GM23338 (cell line): Measurements from ENCODE around the gene FOXM1. TPM values are rescaled to one million over a fixed set of nuclear protein-coding genes. Genes with fewer than 3 reads are reported as not detected.

ENCODE experiments used
- ATAC-seq: fragments of 200-7000 bp; cut with Tn5 transposase; 3 replicates; pipeline ENCODE4 v1.9.1; 2020
- DNase-seq: peaks from one replicate; pipeline ENCODE4 v3.0.0-alpha.2; 2015; ENCODE audit warnings: low spot score
- H2AFZ ChIP-seq: fragments of 200-600 bp; sonication (generic); 2 replicates; pipeline ENCODE4 v1.8.0; 2016; ENCODE audit warnings: antibody characterized with exemption, mild to moderate bottlenecking, moderate library complexity
- H3F3A ChIP-seq: fragments of 200-600 bp; sonication (generic); replicated peaks from 2 replicates; pipeline ENCODE4 v1.8.0; 2017; ENCODE audit warnings: antibody characterized with exemption, mixed run types, low read depth
- H3K27ac ChIP-seq: fragments of 200-600 bp; sonication (generic); 2 replicates; pipeline ENCODE4 v1.6.1; 2016; ENCODE audit warnings: low read depth
- H3K27me3 ChIP-seq: fragments of 200-600 bp; sonication (generic); 2 replicates; pipeline ENCODE4 v1.8.0; 2016; ENCODE audit warnings: mild to moderate bottlenecking, mixed run types, moderate library complexity; ENCODE audit not compliant: insufficient read depth
- H3K36me3 ChIP-seq: fragments of 200-600 bp; sonication (generic); 2 replicates; pipeline ENCODE4 v1.8.0; 2016; ENCODE audit warnings: mild to moderate bottlenecking; ENCODE audit not compliant: insufficient read depth
- H3K4me1 ChIP-seq: fragments of 200-600 bp; sonication (generic); 2 replicates; pipeline ENCODE4 v1.8.0; 2016; ENCODE audit warnings: mild to moderate bottlenecking, moderate library complexity; ENCODE audit not compliant: insufficient read depth
- H3K4me2 ChIP-seq: fragments of 200-600 bp; sonication (generic); 2 replicates; pipeline ENCODE4 v1.7.1; 2017; ENCODE audit warnings: mixed run types
- H3K4me3 ChIP-seq: fragments of 200-600 bp; sonication (generic); 2 replicates; pipeline ENCODE4 v1.6.1; 2016; ENCODE audit warnings: mixed run types
- H3K79me2 ChIP-seq: fragments of 200-600 bp; sonication (generic); replicated peaks from 2 replicates; pipeline ENCODE4 v1.8.0; 2017; ENCODE audit warnings: mild to moderate bottlenecking; ENCODE audit not compliant: insufficient read depth
- H3K9me2 ChIP-seq: fragments of 200-600 bp; sonication (generic); 2 replicates; pipeline ENCODE4 v1.8.0; 2017; ENCODE audit not compliant: insufficient read depth
- H4K20me1 ChIP-seq: fragments of 200-600 bp; sonication (generic); replicated peaks from 2 replicates; pipeline ENCODE4 v1.8.0; 2017; ENCODE audit warnings: mild to moderate bottlenecking; ENCODE audit not compliant: insufficient read depth
- H3K27ac Mint-ChIP-seq: 2 replicates; pipeline ENCODE4 v1.8.0; 2020; ENCODE audit warnings: inconsistent platforms, mild to moderate bottlenecking, moderate library complexity, mixed read lengths
- H3K27me3 Mint-ChIP-seq: 3 replicates; pipeline ENCODE4 v1.8.0; 2022; ENCODE audit warnings: low read depth, mild to moderate bottlenecking, moderate library complexity, mixed read lengths, inconsistent platforms; ENCODE audit not compliant: insufficient read depth, poor library complexity
- H3K36me3 Mint-ChIP-seq: 3 replicates; pipeline ENCODE4 v1.8.0; 2021; ENCODE audit warnings: low read depth, mild to moderate bottlenecking, inconsistent platforms, moderate library complexity, mixed read lengths
- H3K4me1 Mint-ChIP-seq: 3 replicates; pipeline ENCODE4 v1.8.0; 2020; ENCODE audit warnings: mild to moderate bottlenecking, inconsistent platforms, mixed read lengths
- H3K4me3 Mint-ChIP-seq: 3 replicates; pipeline ENCODE4 v1.8.0; 2021; ENCODE audit warnings: moderate library complexity, mild to moderate bottlenecking, inconsistent platforms, mixed read lengths
- H3K9me3 Mint-ChIP-seq: 3 replicates; pipeline ENCODE4 v1.8.0; 2020; ENCODE audit warnings: moderate library complexity, mild to moderate bottlenecking, inconsistent platforms, mixed read lengths
- CREB1 ChIP-seq: fragments of 250-450 bp; sonication (Bioruptor Pico); IDR thresholded peaks from 2 replicates; pipeline ENCODE4 v1.5.0; 2020; ENCODE audit warnings: low read depth, mild to moderate bottlenecking, moderate library complexity
- ETS1 ChIP-seq: IDR thresholded peaks from 2 replicates; pipeline ENCODE4 v1.6.1; 2016; ENCODE audit warnings: antibody characterized with exemption
- EZH2 ChIP-seq: fragments of 200-600 bp; sonication (generic); IDR thresholded peaks from one replicate; pipeline ENCODE4 v1.8.0; 2017; ENCODE audit warnings: antibody characterized with exemption, mild to moderate bottlenecking, low read depth; ENCODE audit not compliant: unreplicated experiment
- EZH2phosphoT487 ChIP-seq: fragments of 200-600 bp; sonication (generic); IDR thresholded peaks from one replicate; pipeline ENCODE4 v1.8.1; 2018; ENCODE audit warnings: antibody characterized with exemption; ENCODE audit not compliant: unreplicated experiment
- JUNB ChIP-seq: IDR thresholded peaks from one replicate; pipeline ENCODE4 v1.6.1; 2016; ENCODE audit warnings: antibody characterized with exemption; ENCODE audit not compliant: unreplicated experiment
- NANOG ChIP-seq: IDR thresholded peaks from 2 replicates; pipeline ENCODE4 v1.6.1; 2016; ENCODE audit warnings: antibody characterized with exemption, borderline replicate concordance
- POLR2AphosphoS5 ChIP-seq: IDR thresholded peaks from 2 replicates; pipeline ENCODE4 v1.6.1; 2016; ENCODE audit warnings: antibody characterized with exemption, low read depth
- STAT1 ChIP-seq: IDR thresholded peaks from one replicate; pipeline ENCODE4 v1.6.1; 2016; ENCODE audit warnings: antibody characterized with exemption; ENCODE audit not compliant: unreplicated experiment
- ZNF114 ChIP-seq: fragments of 250-450 bp; sonication (Bioruptor Pico); IDR thresholded peaks from 2 replicates; pipeline ENCODE4 v1.5.0; 2020; ENCODE audit warnings: mild to moderate bottlenecking, moderate library complexity
- ZNF331 ChIP-seq: fragments of 250-450 bp; sonication (Bioruptor Pico); IDR thresholded peaks from 2 replicates; pipeline ENCODE4 v1.5.0; 2020; ENCODE audit warnings: low read depth, mild to moderate bottlenecking, moderate library complexity
- polyA plus RNA-seq: library from polyadenylated mRNA; unstranded; fragments of >200 nt; fragmentation: Nextera tagmentation; extraction: Ambion mirVana; gene quantifications from 2 replicates; pipeline ENCODE4 v1.2.1, GENCODE V29; 2016
- total RNA-seq: library from RNA; depleted of rRNA; stranded (reverse); fragments of >200 nt; shearing (Covaris generic); gene quantifications from 2 replicates; pipeline ENCODE4 v1.2.3, GENCODE V29; 2014
- TF ChIP-seq, protein P1 (sequence below): fragments of 250-450 bp; sonication (Bioruptor Pico); IDR thresholded peaks from 2 replicates; pipeline ENCODE4 v1.5.0; 2020; ENCODE audit warnings: mild to moderate bottlenecking, moderate library complexity
- TF ChIP-seq, protein P2 (sequence below), 2 experiments: fragments of 200-600 bp in 1 of 2; sonication (generic) in 1 of 2; conservative IDR thresholded peaks; 2 replicates each; pipeline versions ENCODE4 v1.5.1 to v1.6.1; 2016 to 2017; ENCODE audit warnings: antibody characterized with exemption in 2 of 2, low read depth in 2 of 2, mild to moderate bottlenecking in 2 of 2, moderate library complexity in 1 of 2

The FOXM1 gene
- total and polyA plus RNA-seq, 2 experiments from 2014 or later = 31.0 to 98.1 TPM

GRCh38 chr12:2890001-2890387 is 13.0 kb upstream of the FOXM1 start:
- Histone ChIP-seq H3K4me3 (peak overlapping the region; percentile 90), H2AFZ (peak overlapping the region; percentile 96), H3K4me2 (peak overlapping the region; percentile 90), H3K4me1 (peaks cover 4% of the 10 kb centered on the region), H3K27ac (peak overlapping the region; percentile 90), H3K79me2 (peaks cover 25% of the 10 kb centered on the region), H3K9me2 (no peaks in the 10 kb centered on the region), H3F3A (peaks cover 27% of the 10 kb centered on the region), H4K20me1 (peaks cover 25% of the 10 kb centered on the region; the same call in 1 of the 2 replicates), H3K36me3 (peaks cover 28% of the 10 kb centered on the region), H3K27me3 (no peaks in the 10 kb centered on the region)
- no peak for TF ChIP-seq JUNB
- Mint-ChIP-seq H3K4me3 (peak overlapping the region; percentile 91), H3K27me3 (peaks cover 22% of the 10 kb centered on the region), H3K9me3 (peaks cover 3% of the 10 kb centered on the region; the same call in 1 of the 3 replicates), H3K36me3 (peaks cover 39% of the 10 kb centered on the region), H3K4me1 (peaks cover 17% of the 10 kb centered on the region), H3K27ac (peak overlapping the region; percentile 90)
- ATAC-seq (no peak), DNase-seq (no peak)

DNA sequence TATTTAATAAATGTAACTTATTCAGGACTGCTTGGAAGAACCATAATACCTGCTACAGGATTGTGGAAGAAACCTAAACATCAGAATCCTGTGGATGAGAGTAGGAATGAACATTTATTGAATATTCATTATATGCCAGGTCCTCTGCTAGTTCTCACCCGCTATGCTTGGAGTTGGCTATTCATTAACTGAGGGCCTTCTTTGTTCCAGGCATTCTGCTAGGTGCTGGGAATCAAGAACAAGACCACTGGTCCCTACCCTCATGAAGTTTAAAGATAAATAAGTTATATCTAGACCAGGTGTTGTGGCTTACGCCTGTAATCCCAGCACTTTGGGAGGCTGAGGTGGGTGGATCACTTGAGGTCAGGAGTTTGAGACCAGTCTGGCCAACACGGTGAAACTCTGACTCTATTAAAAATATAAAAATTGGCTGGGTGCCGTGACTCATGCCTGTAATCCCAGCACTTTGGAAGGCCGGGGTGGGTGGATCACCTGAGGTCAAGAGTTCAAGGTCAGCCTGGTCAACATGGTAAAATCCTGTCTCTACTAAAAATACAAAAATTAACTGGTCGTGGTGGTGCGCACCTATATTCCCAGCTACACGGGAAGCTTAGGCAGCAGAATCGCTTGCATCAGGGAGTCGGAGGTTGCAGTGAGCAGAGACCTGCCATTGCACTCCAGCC is 9.9 kb upstream of the FOXM1 start:
- Histone ChIP-seq H3K27me3 (no peaks in the 10 kb centered on the region), H3K4me1 (peaks cover 9% of the 10 kb centered on the region), H3K4me2 (no peak overlapping the region), H3K27ac (no peak overlapping the region), H3F3A (peaks cover 33% of the 10 kb centered on the region), H3K36me3 (peaks cover 28% of the 10 kb centered on the region), H4K20me1 (peaks cover 36% of the 10 kb centered on the region; the same call in 1 of the 2 replicates), H2AFZ (no peak overlapping the region), H3K9me2 (no peaks in the 10 kb centered on the region), H3K4me3 (no peak overlapping the region), H3K79me2 (peaks cover 30% of the 10 kb centered on the region)
- no peak for ATAC-seq
- peaks cover 28% of the 10 kb centered on the region for H3K27me3 Mint-ChIP-seq
- peaks cover 43% of the 10 kb centered on the region for H3K36me3 Mint-ChIP-seq
- H3K4me1 Mint-ChIP-seq = peaks cover 20% of the 10 kb centered on the region
- no peak overlapping the region for H3K27ac Mint-ChIP-seq
- no peak overlapping the region for H3K4me3 Mint-ChIP-seq
- H3K9me3 Mint-ChIP-seq = peaks cover 3% of the 10 kb centered on the region; the same call in 1 of the 3 replicates
- no peak for DNase-seq
- TF ChIP-seq POLR2AphosphoS5 (no peak), EZH2phosphoT487 (no peak), STAT1 (no peak), ZNF114 (CRISPR knock-in tag) (no peak), EZH2 (no peak), ZNF331 (CRISPR knock-in tag) (no peak), CREB1 (no peak), JUNB (no peak), NANOG (no peak), ETS1 (no peak)
- TF ChIP-seq, protein P1, sequence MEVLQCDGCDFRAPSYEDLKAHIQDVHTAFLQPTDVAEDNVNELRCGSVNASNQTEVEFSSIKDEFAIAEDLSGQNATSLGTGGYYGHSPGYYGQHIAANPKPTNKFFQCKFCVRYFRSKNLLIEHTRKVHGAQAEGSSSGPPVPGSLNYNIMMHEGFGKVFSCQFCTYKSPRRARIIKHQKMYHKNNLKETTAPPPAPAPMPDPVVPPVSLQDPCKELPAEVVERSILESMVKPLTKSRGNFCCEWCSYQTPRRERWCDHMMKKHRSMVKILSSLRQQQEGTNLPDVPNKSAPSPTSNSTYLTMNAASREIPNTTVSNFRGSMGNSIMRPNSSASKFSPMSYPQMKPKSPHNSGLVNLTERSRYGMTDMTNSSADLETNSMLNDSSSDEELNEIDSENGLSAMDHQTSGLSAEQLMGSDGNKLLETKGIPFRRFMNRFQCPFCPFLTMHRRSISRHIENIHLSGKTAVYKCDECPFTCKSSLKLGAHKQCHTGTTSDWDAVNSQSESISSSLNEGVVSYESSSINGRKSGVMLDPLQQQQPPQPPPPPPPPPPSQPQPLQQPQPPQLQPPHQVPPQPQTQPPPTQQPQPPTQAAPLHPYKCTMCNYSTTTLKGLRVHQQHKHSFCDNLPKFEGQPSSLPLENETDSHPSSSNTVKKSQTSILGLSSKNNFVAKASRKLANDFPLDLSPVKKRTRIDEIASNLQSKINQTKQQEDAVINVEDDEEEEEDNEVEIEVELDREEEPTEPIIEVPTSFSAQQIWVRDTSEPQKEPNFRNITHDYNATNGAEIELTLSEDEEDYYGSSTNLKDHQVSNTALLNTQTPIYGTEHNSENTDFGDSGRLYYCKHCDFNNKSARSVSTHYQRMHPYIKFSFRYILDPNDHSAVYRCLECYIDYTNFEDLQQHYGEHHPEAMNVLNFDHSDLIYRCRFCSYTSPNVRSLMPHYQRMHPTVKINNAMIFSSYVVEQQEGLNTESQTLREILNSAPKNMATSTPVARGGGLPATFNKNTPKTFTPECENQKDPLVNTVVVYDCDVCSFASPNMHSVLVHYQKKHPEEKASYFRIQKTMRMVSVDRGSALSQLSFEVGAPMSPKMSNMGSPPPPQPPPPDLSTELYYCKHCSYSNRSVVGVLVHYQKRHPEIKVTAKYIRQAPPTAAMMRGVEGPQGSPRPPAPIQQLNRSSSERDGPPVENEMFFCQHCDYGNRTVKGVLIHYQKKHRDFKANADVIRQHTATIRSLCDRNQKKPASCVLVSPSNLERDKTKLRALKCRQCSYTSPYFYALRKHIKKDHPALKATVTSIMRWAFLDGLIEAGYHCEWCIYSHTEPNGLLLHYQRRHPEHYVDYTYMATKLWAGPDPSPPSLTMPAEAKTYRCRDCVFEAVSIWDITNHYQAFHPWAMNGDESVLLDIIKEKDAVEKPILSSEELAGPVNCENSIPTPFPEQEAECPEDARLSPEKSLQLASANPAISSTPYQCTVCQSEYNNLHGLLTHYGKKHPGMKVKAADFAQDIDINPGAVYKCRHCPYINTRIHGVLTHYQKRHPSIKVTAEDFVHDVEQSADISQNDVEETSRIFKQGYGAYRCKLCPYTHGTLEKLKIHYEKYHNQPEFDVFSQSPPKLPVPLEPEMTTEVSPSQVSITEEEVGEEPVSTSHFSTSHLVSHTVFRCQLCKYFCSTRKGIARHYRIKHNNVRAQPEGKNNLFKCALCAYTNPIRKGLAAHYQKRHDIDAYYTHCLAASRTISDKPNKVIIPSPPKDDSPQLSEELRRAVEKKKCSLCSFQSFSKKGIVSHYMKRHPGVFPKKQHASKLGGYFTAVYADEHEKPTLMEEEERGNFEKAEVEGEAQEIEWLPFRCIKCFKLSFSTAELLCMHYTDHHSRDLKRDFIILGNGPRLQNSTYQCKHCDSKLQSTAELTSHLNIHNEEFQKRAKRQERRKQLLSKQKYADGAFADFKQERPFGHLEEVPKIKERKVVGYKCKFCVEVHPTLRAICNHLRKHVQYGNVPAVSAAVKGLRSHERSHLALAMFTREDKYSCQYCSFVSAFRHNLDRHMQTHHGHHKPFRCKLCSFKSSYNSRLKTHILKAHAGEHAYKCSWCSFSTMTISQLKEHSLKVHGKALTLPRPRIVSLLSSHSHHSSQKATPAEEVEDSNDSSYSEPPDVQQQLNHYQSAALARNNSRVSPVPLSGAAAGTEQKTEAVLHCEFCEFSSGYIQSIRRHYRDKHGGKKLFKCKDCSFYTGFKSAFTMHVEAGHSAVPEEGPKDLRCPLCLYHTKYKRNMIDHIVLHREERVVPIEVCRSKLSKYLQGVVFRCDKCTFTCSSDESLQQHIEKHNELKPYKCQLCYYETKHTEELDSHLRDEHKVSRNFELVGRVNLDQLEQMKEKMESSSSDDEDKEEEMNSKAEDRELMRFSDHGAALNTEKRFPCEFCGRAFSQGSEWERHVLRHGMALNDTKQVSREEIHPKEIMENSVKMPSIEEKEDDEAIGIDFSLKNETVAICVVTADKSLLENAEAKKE (CRISPR knock-in tag) = no peak
- TF ChIP-seq, protein P2, sequence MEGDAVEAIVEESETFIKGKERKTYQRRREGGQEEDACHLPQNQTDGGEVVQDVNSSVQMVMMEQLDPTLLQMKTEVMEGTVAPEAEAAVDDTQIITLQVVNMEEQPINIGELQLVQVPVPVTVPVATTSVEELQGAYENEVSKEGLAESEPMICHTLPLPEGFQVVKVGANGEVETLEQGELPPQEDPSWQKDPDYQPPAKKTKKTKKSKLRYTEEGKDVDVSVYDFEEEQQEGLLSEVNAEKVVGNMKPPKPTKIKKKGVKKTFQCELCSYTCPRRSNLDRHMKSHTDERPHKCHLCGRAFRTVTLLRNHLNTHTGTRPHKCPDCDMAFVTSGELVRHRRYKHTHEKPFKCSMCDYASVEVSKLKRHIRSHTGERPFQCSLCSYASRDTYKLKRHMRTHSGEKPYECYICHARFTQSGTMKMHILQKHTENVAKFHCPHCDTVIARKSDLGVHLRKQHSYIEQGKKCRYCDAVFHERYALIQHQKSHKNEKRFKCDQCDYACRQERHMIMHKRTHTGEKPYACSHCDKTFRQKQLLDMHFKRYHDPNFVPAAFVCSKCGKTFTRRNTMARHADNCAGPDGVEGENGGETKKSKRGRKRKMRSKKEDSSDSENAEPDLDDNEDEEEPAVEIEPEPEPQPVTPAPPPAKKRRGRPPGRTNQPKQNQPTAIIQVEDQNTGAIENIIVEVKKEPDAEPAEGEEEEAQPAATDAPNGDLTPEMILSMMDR (conservative IDR thresholded peaks at IDR 0.05; ENCODE audit: low read depth in 2 of 2) = no peak
